Measurements from ENCODE around the gene RNF214. TPM values are rescaled to one million over a fixed set of nuclear protein-coding genes. Genes with fewer than 3 reads are reported as not detected.

RNF214 gene
- polyA plus RNA-seq, 1 donor from 2014 or later: 7.6 TPM

DNA sequence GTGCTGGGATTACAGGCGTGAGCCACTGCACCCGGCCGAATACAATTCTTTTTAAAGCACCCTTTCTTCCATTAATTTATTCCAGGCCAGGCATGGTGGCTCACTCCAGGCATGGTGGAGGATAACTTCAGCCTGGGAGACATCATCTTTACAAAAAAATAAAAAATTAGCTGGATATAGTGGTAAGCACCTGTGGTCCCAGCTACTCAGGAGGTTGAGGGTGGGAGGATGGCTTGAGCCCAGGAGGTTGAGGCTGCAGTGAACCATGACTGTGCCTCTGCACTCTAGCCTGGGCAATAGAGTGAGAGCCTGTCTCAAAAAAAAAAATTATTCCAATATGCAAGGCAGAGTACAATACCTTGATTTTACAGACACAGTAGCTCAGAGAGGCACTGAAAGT is 21.9 kb upstream of the RNF214 start:
- H3F3A ChIP-seq (ENCODE audit: insufficient read depth, low read length, poor library complexity, severe bottlenecking): no peaks in the 10 kb centered on the region
- H2AFZ ChIP-seq (ENCODE audit: low read depth, low read length): no peak overlapping the region
- H3K27ac ChIP-seq (ENCODE audit: low read length): no peak overlapping the region
- no peaks in the 10 kb centered on the region for H3K36me3 ChIP-seq (ENCODE audit: insufficient read depth, low read length)
- H3K27me3 ChIP-seq (ENCODE audit: insufficient read depth, low read depth, low read length): no peaks in the 10 kb centered on the region
- H3K79me2 ChIP-seq (replicated peaks; ENCODE audit: insufficient read depth, low read length): no peaks in the 10 kb centered on the region
- no peaks in the 10 kb centered on the region for H4K20me1 ChIP-seq (ENCODE audit: insufficient read depth)
- TF ChIP-seq RAD21 (conservative IDR thresholded peaks at IDR 0.05) (no peak), MXI1 (conservative IDR thresholded peaks at IDR 0.05; ENCODE audit: poor library complexity, severe bottlenecking) (no peak), SMC3 (conservative IDR thresholded peaks at IDR 0.05; ENCODE audit: poor library complexity) (no peak), EZH2 (IDR thresholded peaks at IDR 0.05; ENCODE audit: borderline replicate concordance, insufficient read depth, low read length, poor library complexity, severe bottlenecking) (no peak), EP300 (conservative IDR thresholded peaks at IDR 0.05; ENCODE audit: poor library complexity, severe bottlenecking) (no peak), TAF1 (IDR thresholded peaks at IDR 0.05; ENCODE audit: low read depth) (no peak), POLR2AphosphoS5 (IDR thresholded peaks at IDR 0.05) (no peak)
- TF ChIP-seq, protein P1, sequence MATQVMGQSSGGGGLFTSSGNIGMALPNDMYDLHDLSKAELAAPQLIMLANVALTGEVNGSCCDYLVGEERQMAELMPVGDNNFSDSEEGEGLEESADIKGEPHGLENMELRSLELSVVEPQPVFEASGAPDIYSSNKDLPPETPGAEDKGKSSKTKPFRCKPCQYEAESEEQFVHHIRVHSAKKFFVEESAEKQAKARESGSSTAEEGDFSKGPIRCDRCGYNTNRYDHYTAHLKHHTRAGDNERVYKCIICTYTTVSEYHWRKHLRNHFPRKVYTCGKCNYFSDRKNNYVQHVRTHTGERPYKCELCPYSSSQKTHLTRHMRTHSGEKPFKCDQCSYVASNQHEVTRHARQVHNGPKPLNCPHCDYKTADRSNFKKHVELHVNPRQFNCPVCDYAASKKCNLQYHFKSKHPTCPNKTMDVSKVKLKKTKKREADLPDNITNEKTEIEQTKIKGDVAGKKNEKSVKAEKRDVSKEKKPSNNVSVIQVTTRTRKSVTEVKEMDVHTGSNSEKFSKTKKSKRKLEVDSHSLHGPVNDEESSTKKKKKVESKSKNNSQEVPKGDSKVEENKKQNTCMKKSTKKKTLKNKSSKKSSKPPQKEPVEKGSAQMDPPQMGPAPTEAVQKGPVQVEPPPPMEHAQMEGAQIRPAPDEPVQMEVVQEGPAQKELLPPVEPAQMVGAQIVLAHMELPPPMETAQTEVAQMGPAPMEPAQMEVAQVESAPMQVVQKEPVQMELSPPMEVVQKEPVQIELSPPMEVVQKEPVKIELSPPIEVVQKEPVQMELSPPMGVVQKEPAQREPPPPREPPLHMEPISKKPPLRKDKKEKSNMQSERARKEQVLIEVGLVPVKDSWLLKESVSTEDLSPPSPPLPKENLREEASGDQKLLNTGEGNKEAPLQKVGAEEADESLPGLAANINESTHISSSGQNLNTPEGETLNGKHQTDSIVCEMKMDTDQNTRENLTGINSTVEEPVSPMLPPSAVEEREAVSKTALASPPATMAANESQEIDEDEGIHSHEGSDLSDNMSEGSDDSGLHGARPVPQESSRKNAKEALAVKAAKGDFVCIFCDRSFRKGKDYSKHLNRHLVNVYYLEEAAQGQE (IDR thresholded peaks at IDR 0.05; ENCODE audit: borderline replicate concordance): no peak
- TF ChIP-seq, protein P2, sequence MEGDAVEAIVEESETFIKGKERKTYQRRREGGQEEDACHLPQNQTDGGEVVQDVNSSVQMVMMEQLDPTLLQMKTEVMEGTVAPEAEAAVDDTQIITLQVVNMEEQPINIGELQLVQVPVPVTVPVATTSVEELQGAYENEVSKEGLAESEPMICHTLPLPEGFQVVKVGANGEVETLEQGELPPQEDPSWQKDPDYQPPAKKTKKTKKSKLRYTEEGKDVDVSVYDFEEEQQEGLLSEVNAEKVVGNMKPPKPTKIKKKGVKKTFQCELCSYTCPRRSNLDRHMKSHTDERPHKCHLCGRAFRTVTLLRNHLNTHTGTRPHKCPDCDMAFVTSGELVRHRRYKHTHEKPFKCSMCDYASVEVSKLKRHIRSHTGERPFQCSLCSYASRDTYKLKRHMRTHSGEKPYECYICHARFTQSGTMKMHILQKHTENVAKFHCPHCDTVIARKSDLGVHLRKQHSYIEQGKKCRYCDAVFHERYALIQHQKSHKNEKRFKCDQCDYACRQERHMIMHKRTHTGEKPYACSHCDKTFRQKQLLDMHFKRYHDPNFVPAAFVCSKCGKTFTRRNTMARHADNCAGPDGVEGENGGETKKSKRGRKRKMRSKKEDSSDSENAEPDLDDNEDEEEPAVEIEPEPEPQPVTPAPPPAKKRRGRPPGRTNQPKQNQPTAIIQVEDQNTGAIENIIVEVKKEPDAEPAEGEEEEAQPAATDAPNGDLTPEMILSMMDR (IDR thresholded peaks at IDR 0.05; ENCODE audit: poor library complexity, severe bottlenecking): no peak
- H3K4me3 ChIP-seq (ENCODE audit: low read length): no peak overlapping the region
- H3K4me2 ChIP-seq (ENCODE audit: low read length): no peak overlapping the region
- no peaks in the 10 kb centered on the region for H3K9me3 ChIP-seq (ENCODE audit: low read length)
- H3K9ac ChIP-seq (ENCODE audit: low read length): no peak overlapping the region
- no peaks in the 10 kb centered on the region for H3K9me2 ChIP-seq (ENCODE audit: insufficient read depth, low read length)

DNA sequence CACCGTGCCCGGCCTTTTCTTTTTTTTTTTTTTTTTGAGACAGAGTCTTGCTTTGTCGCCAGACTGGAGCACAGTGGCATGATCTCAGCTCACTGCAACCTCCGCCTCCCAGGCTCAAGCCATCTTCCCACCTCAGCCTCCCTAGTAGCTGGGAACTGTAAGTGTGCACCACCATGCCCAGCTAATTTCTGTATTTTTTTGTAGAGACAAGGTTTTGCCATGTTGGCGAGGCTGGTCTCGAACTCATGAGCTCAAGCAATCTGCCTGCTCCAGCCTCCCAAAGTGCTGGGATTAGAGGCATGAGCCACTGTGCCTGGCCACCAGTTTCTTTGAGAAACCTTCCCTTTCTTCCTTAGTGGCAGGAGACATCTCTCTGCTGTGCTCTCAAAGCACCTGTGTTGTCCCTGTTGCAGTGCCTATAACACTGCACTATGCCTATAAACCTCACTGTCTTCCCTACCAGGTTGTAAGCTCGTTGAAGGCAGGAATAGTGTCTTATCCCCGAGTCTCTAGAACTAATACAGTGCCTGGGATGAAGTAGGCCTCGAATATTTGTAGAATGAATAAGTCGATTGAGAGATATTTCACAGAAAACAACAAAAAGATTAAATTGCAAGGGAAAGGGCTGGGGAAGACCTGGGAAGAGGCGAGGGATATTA is 19.6 kb upstream of the RNF214 start:
- H3K36me3 ChIP-seq (ENCODE audit: insufficient read depth, low read length): no peaks in the 10 kb centered on the region
- no peaks in the 10 kb centered on the region for H3K9me2 ChIP-seq (ENCODE audit: insufficient read depth, low read length)
- H3F3A ChIP-seq (ENCODE audit: insufficient read depth, low read length, poor library complexity, severe bottlenecking): no peaks in the 10 kb centered on the region
- H3K79me2 ChIP-seq (replicated peaks; ENCODE audit: insufficient read depth, low read length): no peaks in the 10 kb centered on the region
- TF ChIP-seq EP300 (conservative IDR thresholded peaks at IDR 0.05; ENCODE audit: poor library complexity, severe bottlenecking) (no peak), TAF1 (IDR thresholded peaks at IDR 0.05; ENCODE audit: low read depth) (no peak), EZH2 (IDR thresholded peaks at IDR 0.05; ENCODE audit: borderline replicate concordance, insufficient read depth, low read length, poor library complexity, severe bottlenecking) (no peak), MXI1 (conservative IDR thresholded peaks at IDR 0.05; ENCODE audit: poor library complexity, severe bottlenecking) (no peak), RAD21 (conservative IDR thresholded peaks at IDR 0.05) (no peak)
- TF ChIP-seq, protein P2 (IDR thresholded peaks at IDR 0.05; ENCODE audit: poor library complexity, severe bottlenecking): no peak
- H3K27ac ChIP-seq (ENCODE audit: low read length): no peak overlapping the region
- no peaks in the 10 kb centered on the region for H4K20me1 ChIP-seq (ENCODE audit: insufficient read depth)
- H3K9me3 ChIP-seq (ENCODE audit: low read length): no peaks in the 10 kb centered on the region
- H3K9ac ChIP-seq (ENCODE audit: low read length): no peak overlapping the region
- H3K4me2 ChIP-seq (ENCODE audit: low read length): no peak overlapping the region
- H3K4me3 ChIP-seq (ENCODE audit: low read length): no peak overlapping the region
- no peaks in the 10 kb centered on the region for H3K27me3 ChIP-seq (ENCODE audit: insufficient read depth, low read depth, low read length)
- H2AFZ ChIP-seq (ENCODE audit: low read depth, low read length): no peak overlapping the region
